CD1c-positive myeloid dendritic cell (primary cell): ENCODE measurements around the gene LPIN1.
A peak's percentile ranks its signal among the peaks of the same experiment; 100 is the strongest.
"Not testable (repeated sequence)": the region's sequence is repeated elsewhere in the genome, so short reads cannot be mapped to it uniquely, and the experiment has no call there.

ENCODE experiments used
- DNase-seq: peaks from one replicate; pipeline ENCODE4 v3.0.0-alpha.2; 2016; ENCODE audit errors: extremely low spot score

LPIN1 gene

GRCh38 chr2:11811036-11811654 lies 64.7 kb downstream of the LPIN1 start:
- no peak for DNase-seq

GRCh38 chr2:11812466-11813248 lies 66.2 kb downstream of the LPIN1 start:
- no peak for DNase-seq

- DNase-seq, result not testable (repeated sequence)
Measured at GRCh38 chr2:11813345-11813744, 66.9 kb downstream of the LPIN1 start.

GRCh38 chr2:11813951-11814350 lies 67.5 kb downstream of the LPIN1 start:
- no peak for DNase-seq

GRCh38 chr2:11814979-11815510 lies 68.6 kb downstream of the LPIN1 start:
- no peak for DNase-seq

- DNase-seq, result not testable (repeated sequence)
Measured at GRCh38 chr2:11816935-11817334, 70.5 kb downstream of the LPIN1 start.

- DNase-seq, result no peak
Measured at GRCh38 chr2:11819235-11819729, 72.8 kb downstream of the LPIN1 start.

GRCh38 chr2:11820650-11821049 lies 74.2 kb downstream of the LPIN1 start:
- DNase-seq, result no peak

- no peak for DNase-seq
Measured at GRCh38 chr2:11821705-11822104, 75.3 kb downstream of the LPIN1 start.

- not testable (repeated sequence) for DNase-seq
Measured at GRCh38 chr2:11822359-11822745, 75.9 kb downstream of the LPIN1 start.

- DNase-seq, result no peak
Measured at GRCh38 chr2:11822746-11823451, 76.5 kb downstream of the LPIN1 start.

- DNase-seq, result no peak
Measured at GRCh38 chr2:11824901-11825828, 78.7 kb downstream of the LPIN1 start.

- DNase-seq, result no peak
Measured at GRCh38 chr2:11827547-11827946, 81.1 kb downstream of the LPIN1 start.

- DNase-seq, result no peak
Measured at GRCh38 chr2:11828933-11829323, 82.5 kb downstream of the LPIN1 start.

- peak; percentile 51 for DNase-seq
Measured at GRCh38 chr2:11829324-11829946, 83.0 kb downstream of the LPIN1 start.

- peak; percentile 86 for DNase-seq
Measured at GRCh38 chr2:11829947-11830707, 83.7 kb downstream of the LPIN1 start.

- DNase-seq, result no peak
Measured at GRCh38 chr2:11830708-11831301, 84.4 kb downstream of the LPIN1 start.

GRCh38 chr2:11831415-11831814 lies 85.0 kb downstream of the LPIN1 start:
- DNase-seq, result no peak

GRCh38 chr2:11832531-11832930 lies 86.1 kb downstream of the LPIN1 start:
- DNase-seq, result no peak

- DNase-seq, result no peak
Measured at GRCh38 chr2:11833601-11834000, 87.2 kb downstream of the LPIN1 start.
